ENCODE data around the gene DNAJC4.

The DNAJC4 gene, protein sequence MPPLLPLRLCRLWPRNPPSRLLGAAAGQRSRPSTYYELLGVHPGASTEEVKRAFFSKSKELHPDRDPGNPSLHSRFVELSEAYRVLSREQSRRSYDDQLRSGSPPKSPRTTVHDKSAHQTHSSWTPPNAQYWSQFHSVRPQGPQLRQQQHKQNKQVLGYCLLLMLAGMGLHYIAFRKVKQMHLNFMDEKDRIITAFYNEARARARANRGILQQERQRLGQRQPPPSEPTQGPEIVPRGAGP

DNA sequence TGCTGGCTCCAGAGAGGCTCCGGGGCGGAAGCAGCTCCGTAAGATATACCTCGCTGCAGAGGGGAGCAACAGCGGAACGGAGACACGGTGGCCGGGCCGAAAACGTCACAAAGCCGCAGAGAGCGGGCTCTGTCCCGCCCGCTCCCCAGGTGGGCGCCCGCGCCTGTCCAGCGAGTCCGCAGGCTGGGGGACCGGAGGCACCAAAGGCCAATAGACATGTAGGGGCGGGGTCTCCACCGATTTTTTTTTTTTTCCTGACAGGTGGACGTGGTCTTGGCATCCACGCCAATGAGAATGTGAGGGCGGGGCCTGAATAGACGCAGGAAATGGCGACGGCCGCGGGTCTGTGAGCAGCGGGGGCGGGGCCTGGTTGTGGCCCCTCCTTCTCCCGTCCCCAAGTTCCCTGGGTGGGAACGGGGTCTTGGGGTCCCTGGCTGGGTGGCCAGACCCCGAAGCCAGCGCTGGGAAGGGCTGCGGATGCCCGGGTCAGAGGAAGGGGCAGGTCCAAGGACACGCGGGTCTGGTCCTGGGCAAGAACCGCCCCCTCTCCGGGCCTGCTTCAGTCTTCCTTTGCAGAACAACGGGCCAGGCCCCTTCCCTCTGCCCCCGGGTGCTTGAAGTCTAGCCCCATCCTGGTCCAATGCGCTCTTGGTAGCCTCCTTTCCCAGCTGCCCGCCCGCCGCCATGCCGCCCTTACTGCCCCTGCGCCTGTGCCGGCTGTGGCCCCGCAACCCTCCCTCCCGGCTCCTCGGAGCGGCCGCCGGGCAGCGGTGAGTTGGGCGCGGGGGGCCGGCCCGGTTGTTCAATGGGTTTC, at the start of gene DNAJC4:
Gene DNAJC4, plus strand, starts transcription at position 378 of the 814 bp plus-strand sequence. Its CDS starts 307 bp downstream, at position 685.
- no peak for DNase-seq (ENCODE audit: low read depth, low spot score)

DNA sequence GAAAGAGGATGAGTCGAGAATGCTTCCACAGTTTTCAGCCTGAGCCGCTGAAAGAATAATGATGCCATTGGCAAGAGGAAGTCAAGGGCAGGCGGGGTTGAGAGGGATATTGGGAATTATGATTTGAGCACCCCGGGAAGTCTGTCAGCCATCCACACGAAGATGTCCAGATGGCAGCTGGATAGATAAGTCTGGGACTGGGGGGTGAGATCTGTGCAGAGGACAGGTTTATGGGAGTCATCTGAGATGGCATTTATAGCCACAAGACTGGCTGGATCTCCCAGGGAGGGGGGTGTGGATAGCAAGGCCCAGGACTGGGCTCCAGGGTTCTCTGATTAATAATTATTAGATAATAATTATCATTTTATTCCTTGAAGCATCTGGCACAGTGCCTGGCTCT, 49.5 kb upstream of the DNAJC4 start:
- no peak overlapping the region for H3K27ac ChIP-seq
- DNase-seq (ENCODE audit: low read depth, low spot score), result no peak

More for the DNA sequence above, at the start of gene DNAJC4:
- peak within 1 kb of the TSS; percentile 34 for H3K27ac ChIP-seq

DNA sequence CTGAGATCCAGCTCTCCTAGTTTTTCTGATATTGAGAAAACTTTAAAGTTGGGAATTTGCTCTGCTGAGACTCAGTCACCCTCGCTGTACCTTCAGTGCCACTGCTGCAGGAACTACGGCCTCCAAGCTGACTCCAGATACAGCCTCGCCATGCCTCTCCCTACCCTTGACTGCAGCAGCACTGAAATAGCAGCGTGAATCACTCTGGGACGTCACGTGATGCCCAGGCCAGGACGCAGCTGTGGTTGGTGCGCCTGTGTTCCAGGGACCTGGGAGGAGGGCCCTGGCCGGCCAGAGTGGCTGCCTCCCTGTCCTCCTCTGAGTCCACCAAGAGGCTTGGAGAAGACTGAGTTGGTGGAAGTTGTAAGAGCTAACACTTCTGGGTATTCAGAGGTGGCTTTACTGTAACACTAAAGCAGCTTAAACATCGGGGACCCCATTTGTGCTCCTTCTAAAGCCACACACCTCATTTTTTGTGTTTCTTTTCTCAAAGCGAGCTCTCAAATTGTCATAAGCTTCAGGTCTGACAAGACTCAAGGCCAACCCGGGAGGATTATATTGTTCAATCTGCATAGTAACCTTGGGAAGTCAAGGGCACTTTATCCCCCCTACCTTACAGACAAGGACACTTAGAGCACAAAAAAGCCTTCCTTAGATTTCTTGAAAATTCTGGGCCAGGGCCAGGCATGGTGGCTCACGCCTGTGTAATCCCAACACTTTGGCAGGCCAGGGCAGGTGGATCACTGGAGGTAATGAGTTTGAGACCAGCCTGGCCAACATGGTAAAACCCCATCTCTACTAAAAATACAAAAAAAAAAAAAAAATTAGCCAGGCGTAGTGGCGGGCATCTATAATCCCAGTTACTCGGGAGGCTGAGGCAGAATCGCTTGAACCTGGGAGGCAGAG, 48.6 kb upstream of the DNAJC4 start:
- peak; percentile 66 for DNase-seq (ENCODE audit: low read depth, low spot score)
- peak overlapping the region; percentile 50 for H3K27ac ChIP-seq

DNA sequence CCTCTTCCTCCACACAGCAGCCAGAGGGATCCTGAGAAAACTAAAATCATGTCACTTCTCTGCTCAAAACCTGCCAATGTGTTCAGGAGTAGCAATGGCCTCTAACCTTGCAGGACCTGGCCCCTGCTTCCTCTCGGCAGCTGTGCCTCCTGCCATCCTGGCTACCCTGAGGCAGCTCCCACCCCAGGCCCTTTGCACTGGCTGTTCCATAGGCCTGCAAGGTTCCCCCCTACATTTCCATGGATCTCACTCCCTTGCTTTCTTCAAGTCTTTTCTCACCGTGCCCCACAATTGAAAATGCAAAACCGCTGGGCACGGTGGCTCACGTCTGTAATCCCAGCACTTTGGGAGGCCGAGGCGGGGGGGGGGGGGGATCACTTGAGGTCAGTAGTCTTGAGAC, 46.5 kb upstream of the DNAJC4 start:
- H3K27ac ChIP-seq, result no peak overlapping the region
- no peak for DNase-seq (ENCODE audit: low read depth, low spot score)

DNA sequence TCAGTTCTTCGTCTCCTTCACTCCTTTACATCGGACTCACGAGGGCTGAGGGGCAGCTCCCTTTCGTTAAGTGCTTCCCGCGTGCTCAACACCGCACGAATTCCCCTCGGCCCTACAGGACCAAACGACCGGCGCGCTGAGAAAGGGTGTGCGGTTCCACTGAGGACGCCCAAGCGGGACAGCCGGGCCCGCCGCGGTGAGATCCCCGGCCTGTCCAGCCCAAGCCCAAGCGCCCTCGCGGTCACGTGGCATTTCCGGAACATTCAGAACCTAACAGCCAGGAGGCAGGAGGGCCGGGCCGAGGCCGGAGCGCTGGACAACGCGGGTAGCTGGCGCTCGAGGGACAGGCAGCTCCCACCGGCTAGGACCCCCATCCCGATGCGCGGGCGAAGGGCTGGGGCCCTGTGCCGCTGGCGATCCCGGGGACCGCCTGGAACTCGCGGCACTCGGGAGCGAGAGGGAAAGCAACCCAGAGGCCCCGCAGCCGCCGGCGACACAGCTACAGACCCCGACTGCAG, 45.1 kb upstream of the DNAJC4 start:
- DNase-seq (ENCODE audit: low read depth, low spot score), result no peak
- peak overlapping the region; percentile 86 for H3K27ac ChIP-seq

DNA sequence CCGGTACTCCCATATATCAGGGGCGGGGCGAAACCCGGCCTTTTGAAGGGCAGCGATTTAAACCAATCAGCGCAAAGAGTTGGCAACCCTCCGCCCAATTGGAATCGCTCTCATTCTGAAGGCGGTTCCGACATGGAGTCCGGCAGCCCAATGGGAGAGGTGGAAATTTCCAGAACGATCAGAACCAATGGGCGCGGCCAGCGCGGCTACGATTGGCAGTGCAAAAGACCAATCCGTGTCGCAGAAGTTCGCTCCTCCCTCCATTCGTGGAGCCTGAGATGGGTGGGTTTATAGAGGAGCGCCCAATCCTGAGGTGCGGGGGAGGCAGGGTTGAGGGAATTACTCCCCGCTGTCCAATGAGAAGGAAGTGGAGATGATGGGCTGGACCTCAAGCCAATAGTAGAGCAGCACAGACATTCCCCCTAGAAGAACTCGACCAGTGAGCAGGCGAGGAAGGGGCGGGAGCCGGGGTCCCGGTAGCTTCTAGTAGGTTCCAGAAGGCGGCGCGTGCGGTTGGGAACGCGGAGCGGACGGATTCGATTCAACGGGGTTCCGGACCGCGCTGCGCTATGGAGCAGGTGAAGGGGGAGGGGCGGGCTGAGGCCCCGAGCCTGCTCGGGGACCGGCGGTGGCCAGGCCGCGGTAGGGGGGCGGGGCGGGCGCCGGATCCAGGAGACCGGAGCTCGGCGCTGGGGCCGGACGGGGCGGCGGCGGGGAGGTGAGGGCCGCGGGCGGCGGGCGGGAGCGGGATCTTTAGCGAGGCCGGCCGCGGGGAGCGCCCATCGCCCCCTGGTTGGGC, 44.5 kb upstream of the DNAJC4 start, which contains the start of gene STIP1:
Gene STIP1, plus strand, starts transcription at position 479 of the 799 bp plus-strand sequence. Its CDS starts 91 bp downstream, at position 570.
- peak within 1 kb of the TSS; percentile 86 for H3K27ac ChIP-seq
- DNase-seq (ENCODE audit: low read depth, low spot score), result peak; percentile 100

DNA sequence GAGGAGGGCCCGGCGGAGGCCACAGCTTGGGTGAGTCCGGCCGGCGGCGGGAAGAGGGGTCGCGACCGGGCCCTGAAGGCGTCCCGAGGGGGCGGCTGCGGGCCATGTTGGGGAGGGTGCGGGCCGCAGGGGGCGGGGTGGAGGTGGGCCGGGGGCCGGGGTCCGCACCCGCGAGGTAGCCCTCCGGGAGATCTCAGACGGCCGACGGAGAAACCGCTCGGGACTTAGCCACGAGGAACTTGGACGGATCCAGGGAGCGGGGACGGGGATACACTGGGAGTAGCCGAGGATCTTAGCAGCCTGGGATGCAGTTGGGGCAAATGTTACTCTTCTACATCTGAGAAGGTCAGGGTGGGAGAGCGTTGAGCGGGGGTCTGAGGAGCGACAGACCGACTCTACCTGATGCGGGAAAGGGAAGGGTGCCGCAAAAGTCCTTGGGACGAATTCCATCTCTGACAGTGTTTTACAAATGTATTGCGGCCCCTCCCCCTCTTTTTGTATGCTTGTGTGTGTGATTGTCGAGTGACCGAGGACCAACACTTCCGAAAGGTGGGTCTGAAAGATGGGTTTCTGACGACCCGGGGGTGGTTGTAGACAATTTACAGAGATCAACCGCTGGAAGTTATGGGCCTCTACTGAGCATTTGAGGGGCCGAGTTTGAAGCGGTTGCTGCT, 43.7 kb upstream of the DNAJC4 start:
- DNase-seq (ENCODE audit: low read depth, low spot score), result no peak
- H3K27ac ChIP-seq, result no peak overlapping the region

DNA sequence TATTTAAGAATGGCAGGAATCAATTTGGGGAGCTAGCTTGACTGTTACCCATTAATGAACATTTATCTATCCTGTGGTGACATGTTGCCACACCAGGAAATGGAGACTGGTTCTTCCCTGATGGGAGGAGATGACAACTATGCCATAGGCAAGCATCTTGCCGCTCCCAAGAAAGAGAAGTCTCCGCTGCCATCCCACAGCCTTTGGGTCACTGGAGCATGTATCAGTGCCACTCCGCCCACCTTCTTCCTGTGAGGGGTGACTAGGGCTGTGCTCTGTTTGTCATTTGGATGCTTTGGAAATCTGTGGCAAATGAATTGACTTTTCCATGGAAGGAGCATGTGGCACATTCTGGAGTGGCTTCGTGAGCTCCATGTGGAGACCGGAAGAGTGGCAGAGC, 37.9 kb upstream of the DNAJC4 start:
- no peak overlapping the region for H3K27ac ChIP-seq
- no peak for DNase-seq (ENCODE audit: low read depth, low spot score)

DNA sequence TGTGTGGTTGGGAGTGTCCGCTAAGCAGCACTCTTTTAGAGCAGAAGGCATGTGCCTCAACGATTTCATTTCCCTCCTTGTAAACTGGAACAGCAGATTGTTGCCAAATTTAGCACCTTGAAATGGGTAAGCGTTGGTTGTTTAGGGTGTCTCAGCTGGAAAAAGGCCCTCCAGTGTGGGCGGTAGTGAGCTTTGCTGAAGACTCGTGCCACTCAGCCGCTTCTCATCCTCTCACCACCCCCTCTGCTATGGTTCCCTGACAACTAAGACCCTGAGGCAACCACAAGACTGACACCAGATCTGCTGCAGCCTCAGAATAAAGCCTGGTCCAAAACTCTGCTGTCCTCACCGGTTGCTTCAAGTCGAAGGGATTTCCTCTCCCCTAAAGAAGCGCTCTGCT, 33.7 kb upstream of the DNAJC4 start:
- DNase-seq (ENCODE audit: low read depth, low spot score), result no peak

DNA sequence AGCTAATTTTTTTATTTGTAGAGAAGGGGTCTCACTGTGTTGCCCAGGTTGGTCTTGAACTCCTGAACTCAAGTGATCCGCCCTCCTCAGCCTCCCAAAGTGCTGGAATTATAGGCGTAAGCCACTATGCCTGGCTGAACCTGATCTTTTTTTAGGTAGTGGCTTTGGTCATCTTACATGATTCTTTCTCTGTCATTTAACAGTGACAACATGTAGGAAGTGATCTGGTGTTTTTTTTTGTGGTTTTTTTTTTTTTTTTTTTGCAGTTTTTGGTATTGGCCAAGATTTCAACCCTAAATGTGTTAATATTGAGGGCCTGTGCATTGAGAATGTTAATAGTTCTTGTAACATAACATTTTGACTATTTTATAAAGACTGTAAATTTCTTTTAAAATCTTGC, 31.8 kb upstream of the DNAJC4 start:
- no peak overlapping the region for H3K27ac ChIP-seq
- DNase-seq (ENCODE audit: low read depth, low spot score), result no peak

More for the DNA sequence above, 33.7 kb upstream of the DNAJC4 start:
- no peak overlapping the region for H3K27ac ChIP-seq

DNA sequence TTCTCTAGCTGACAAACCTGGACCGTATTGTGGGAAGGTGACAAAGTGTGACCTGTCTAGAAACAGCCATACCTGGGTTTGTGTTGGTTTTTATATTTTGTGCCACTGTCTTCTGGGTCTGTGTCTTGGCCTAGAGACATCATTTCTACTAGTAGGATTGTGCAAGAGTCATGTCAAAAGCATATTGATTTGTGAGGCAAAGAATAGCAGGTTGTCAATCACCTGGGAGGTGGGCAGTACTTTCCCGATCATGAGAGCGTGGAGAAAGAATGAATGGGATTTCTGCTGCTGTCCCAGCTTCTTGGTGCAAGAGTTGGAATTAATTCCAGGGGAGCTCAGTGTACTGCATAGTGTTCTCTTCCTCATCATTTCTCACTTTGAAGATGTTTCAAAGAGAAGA, 28.8 kb upstream of the DNAJC4 start:
- no peak for DNase-seq (ENCODE audit: low read depth, low spot score)
- no peak overlapping the region for H3K27ac ChIP-seq

DNA sequence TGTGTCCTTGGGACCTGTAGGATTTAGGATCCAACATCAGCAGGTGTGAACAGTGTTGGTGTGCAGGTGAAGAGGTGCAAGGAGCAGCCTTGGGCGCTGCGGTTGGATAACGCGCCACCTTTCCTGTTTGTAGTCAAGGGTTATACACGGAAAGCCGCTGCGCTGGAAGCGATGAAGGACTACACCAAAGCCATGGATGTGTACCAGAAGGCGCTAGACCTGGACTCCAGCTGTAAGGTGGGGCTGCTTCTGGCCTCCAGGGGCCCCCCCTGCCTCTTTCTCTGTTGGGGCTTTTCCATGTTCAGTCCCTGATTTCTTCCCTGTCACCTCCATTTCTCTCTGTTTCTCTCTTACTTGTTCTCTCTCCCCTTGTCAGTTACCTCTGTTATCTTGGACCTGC, 27.4 kb upstream of the DNAJC4 start:
- DNase-seq (ENCODE audit: low read depth, low spot score), result no peak
- H3K27ac ChIP-seq, result no peak overlapping the region

DNA sequence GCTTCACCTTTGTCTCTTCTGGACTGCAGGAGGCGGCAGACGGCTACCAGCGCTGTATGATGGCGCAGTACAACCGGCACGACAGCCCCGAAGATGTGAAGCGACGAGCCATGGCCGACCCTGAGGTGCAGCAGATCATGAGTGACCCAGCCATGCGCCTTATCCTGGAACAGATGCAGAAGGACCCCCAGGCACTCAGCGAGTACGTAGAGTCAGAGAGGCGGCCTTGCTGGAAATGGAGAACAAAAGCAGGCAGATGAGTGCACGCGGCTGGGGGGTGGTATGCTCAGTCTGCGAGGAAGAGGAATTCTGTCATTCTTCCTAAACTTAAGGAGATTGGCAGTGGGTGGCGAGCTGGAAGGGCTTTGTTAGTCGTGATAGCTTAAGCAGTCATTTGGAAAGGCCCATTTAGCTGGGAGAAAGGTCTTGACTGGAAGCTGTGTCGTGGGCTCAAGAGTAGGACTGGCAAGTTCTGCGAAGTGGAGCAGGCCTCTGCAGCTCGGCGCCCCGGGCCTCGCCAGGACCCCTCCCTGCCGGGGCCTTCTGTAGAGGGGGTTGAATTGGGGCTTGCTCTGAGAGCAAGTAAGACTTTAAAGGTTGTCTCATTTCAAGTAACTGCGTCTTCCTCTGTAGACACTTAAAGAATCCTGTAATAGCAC, 26.8 kb upstream of the DNAJC4 start:
- no peak for DNase-seq (ENCODE audit: low read depth, low spot score)
- no peak overlapping the region for H3K27ac ChIP-seq

DNA sequence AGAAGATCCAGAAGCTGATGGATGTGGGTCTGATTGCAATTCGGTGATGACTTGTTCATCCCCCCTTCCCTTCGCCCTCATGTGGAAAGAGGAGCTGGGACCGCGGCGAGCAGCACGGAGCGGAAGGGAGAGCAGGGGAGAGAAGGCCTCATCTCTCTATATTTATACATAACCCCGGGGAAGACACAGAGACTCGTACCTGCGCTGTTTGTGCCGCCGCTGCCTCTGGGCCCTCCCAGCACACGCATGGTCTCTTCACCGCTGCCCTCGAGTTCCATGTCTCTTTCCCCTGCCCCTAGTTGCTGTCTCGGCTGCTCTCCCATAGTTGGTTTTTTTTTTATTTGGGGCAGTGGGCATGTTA, 26.3 kb upstream of the DNAJC4 start:
- no peak for DNase-seq (ENCODE audit: low read depth, low spot score)
- no peak overlapping the region for H3K27ac ChIP-seq

DNA sequence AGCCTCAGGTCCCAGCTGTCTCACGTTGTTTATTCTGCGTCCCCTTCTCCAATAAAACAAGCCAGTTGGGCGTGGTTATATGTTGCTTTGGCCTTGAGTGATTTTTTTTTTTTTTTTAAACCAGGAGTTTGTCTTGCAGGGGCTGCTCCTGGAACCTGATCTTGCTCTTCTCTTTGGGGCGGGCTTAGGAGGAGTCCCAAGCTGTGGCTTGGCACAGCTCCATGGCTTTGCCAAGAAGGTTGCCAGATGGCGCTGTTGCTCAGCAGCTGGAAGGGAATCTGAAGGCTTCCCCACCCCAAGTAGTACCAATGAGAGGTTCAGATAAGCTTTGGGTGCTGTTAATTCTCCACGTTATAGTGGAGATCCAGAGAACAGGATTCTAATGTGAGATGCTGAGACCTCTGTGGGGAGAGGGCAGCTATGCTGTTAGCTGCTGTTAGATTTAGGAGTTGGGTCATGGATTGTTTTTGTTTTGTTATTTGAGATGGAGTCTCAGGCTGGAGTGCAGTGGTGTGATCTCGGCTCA, 25.8 kb upstream of the DNAJC4 start:
- peak; percentile 66 for DNase-seq (ENCODE audit: low read depth, low spot score)
- no peak overlapping the region for H3K27ac ChIP-seq

DNA sequence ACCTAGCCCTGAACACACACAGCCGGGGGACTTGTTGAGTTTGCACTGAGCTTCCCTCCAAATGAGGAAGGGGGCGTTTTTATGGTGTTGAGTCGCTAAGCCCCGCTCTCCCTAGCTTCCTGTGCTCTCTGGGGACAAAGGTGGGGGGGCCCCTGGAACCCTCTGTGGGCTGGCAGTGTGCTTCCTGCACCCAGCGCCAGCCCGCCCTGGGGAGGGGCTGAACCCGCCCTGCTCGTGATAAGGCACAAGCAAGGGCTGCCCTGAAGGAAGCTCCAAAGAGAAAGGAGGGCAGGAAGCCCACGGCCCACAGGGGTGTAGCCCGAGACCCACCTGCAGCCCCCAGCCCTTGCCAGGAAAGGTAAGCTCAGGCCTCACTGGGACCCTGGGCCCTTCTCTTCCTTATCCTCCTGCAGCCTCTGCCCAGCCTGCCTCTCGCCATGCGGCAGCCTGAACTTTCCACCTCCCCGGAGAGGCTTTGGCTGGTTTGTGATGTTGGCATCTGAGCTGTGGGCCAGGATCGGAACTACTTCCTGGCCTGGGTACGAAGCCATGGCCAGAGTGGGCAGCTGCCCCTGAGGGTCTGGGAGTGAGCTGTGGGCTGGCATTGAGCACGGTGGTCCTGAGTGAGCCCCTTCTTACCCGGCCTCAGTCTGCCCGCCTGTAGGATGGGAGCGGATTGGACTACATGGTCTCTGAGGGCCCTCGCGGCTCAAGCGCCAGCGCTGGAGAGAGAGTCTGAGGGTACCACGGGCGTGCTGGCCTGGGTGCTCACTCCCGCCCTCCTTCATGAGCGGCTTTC, 23.7 kb upstream of the DNAJC4 start, which contains the start of gene FERMT3:
Gene FERMT3, plus strand, starts transcription at position 265 of the 799 bp plus-strand sequence. CDS start 644 bp downstream, outside the sequence.
- H3K27ac ChIP-seq, result no peak within 1 kb of the TSS
- DNase-seq (ENCODE audit: low read depth, low spot score), result no peak

Data from epithelial cell of prostate (primary cell).